H1 (cell line): Measurements from ENCODE around the gene PC. TPM values are rescaled to one million over a fixed set of nuclear protein-coding genes. Genes with fewer than 3 reads are reported as not detected.

Source experiments
- CTCF ChIA-PET: fragments of 300-600 bp; sonication (Branson Sonifier 250); formaldehyde crosslinking; loops from one replicate; lab custom pipeline; 2021; ENCODE audit not compliant: partially characterized antibody; lab: Charles Lee
- POLR2A ChIA-PET: fragments of 300-600 bp; sonication (Branson Sonifier 250); formaldehyde crosslinking; loops from one replicate; lab custom pipeline; 2021; ENCODE audit warnings: inconsistent platforms; ENCODE audit not compliant: partially characterized antibody; lab: Charles Lee
- DNase-seq, 2 experiments: peaks; one replicate each; pipeline versions ENCODE4 v3.0.0 to v3.0.0-alpha.2; 2010 to 2022; ENCODE audit warnings: low spot score in 2 of 2, low read depth in 1 of 2, mixed read lengths in 1 of 2
- FAIRE-seq: peaks from 2 replicates; lab custom pipeline; 2011; peaks lifted over from hg19 to GRCh38; lab: Jason Lieb, UNC
- H2AFZ ChIP-seq: 2 replicates; pipeline ENCODE4 v1.8.1; 2012; ENCODE audit warnings: low read length, inconsistent platforms
- H2AK5ac ChIP-seq: 2 replicates; pipeline ENCODE4 v1.6.1; 2013; ENCODE audit warnings: low read depth, low read length
- H2BK120ac ChIP-seq: replicated peaks from 2 replicates; pipeline ENCODE3; 2013; ENCODE audit warnings: low read depth, low read length, inconsistent platforms
- H2BK12ac ChIP-seq: 2 replicates; pipeline ENCODE4 v1.6.1; 2013; ENCODE audit warnings: low read depth, low read length
- H2BK15ac ChIP-seq: 2 replicates; pipeline ENCODE4 v1.6.1; 2013; ENCODE audit warnings: low read length
- H2BK20ac ChIP-seq: 2 replicates; pipeline ENCODE4 v1.6.1; 2013; ENCODE audit warnings: low read length
- H2BK5ac ChIP-seq: 2 replicates; pipeline ENCODE4 v1.6.1; 2013; ENCODE audit warnings: low read depth, low read length
- H3K14ac ChIP-seq: 2 replicates; pipeline ENCODE4 v1.6.1; 2013; ENCODE audit warnings: inconsistent platforms; ENCODE audit not compliant: insufficient read length
- H3K18ac ChIP-seq: 2 replicates; pipeline ENCODE4 v1.6.1; 2013; ENCODE audit warnings: low read length; ENCODE audit errors: extremely low read depth
- H3K23ac ChIP-seq: 2 replicates; pipeline ENCODE4 v1.6.1; 2013; ENCODE audit warnings: inconsistent platforms; ENCODE audit not compliant: insufficient read length
- H3K23me2 ChIP-seq: 2 replicates; pipeline ENCODE4 v1.6.1; 2013; ENCODE audit warnings: low read depth, low read length
- H3K27ac ChIP-seq: 2 replicates; pipeline ENCODE4 v1.6.1; 2011; ENCODE audit warnings: low read depth, low read length, inconsistent platforms
- H3K27me3 ChIP-seq, 4 experiments: replicated peaks in 1 of 4; 1 replicate in 1 of 4; 2 replicates in 3 of 4; pipeline versions ENCODE4 v1.6.1 to v1.8.1; 2011 to 2013; ENCODE audit warnings: low read length in 3 of 4, mild to moderate bottlenecking in 3 of 4, inconsistent platforms in 2 of 4, mixed read lengths in 2 of 4, moderate library complexity in 1 of 4; ENCODE audit not compliant: control insufficient read depth in 3 of 4, insufficient read depth in 3 of 4; ENCODE audit errors: extremely low read depth in 1 of 4
- H3K36me3 ChIP-seq, 4 experiments: 2 replicates each; pipeline versions ENCODE4 v1.6.1 to v1.8.1; 2011 to 2013; ENCODE audit warnings: mild to moderate bottlenecking in 4 of 4, low read length in 3 of 4, moderate library complexity in 2 of 4, control low read depth in 1 of 4, inconsistent platforms in 1 of 4; ENCODE audit not compliant: insufficient read depth in 4 of 4, control insufficient read depth in 2 of 4
- H3K4ac ChIP-seq: replicated peaks from 2 replicates; pipeline ENCODE3; 2013; ENCODE audit warnings: low read length, low read depth, mixed read lengths, inconsistent platforms; ENCODE audit not compliant: insufficient read length
- H3K4me1 ChIP-seq, 4 experiments: replicated peaks in 1 of 4; 1 replicate in 1 of 4; 2 replicates in 3 of 4; pipeline versions ENCODE4 v1.6.1 to v1.8.1; 2011 to 2013; ENCODE audit warnings: low read length in 3 of 4, inconsistent platforms in 2 of 4, mixed read lengths in 1 of 4; ENCODE audit not compliant: insufficient read depth in 4 of 4, control insufficient read depth in 3 of 4
- H3K4me2 ChIP-seq, 2 experiments: 2 replicates each; pipeline versions ENCODE4 v1.6.1 to v1.8.1; 2011 to 2013; ENCODE audit warnings: low read depth in 2 of 2, low read length in 2 of 2, control low read depth in 1 of 2, inconsistent platforms in 1 of 2, mild to moderate bottlenecking in 1 of 2; ENCODE audit not compliant: insufficient read depth in 1 of 2
- H3K4me3 ChIP-seq, 4 experiments: fragments of 200-600, 300-600 bp in 1 of 4; sonication (generic), shearing (Covaris generic), sonication (Bioruptor Twin) in 1 of 4; 2 replicates each; pipeline versions ENCODE4 v1.5.1 to v1.8.1; 2011 to 2016; ENCODE audit warnings: low read length in 4 of 4, low read depth in 3 of 4, control low read depth in 2 of 4, inconsistent platforms in 2 of 4, mild to moderate bottlenecking in 2 of 4, mixed read lengths in 1 of 4, moderate library complexity in 1 of 4; ENCODE audit not compliant: insufficient read depth in 2 of 4; ENCODE audit errors: extremely low read depth in 1 of 4
- H3K56ac ChIP-seq: replicated peaks from 2 replicates; pipeline ENCODE3; 2013; ENCODE audit warnings: low read depth, mild to moderate bottlenecking, mixed read lengths, low read length, inconsistent platforms; ENCODE audit not compliant: insufficient read length
- H3K79me1 ChIP-seq: 2 replicates; pipeline ENCODE4 v1.6.1; 2013; ENCODE audit warnings: low read depth, low read length, control low read depth
- H3K79me2 ChIP-seq, 2 experiments: 2 replicates each; pipeline versions ENCODE4 v1.6.1 to v1.8.1; 2012 to 2013; ENCODE audit warnings: low read length in 2 of 2, mild to moderate bottlenecking in 2 of 2, inconsistent platforms in 1 of 2; ENCODE audit not compliant: insufficient read depth in 2 of 2, control insufficient read depth in 1 of 2
- H3K9ac ChIP-seq, 4 experiments: replicated peaks in 1 of 4; 1 replicate in 1 of 4; 2 replicates in 3 of 4; pipeline versions ENCODE4 v1.6.1 to v1.8.1; 2011 to 2013; ENCODE audit warnings: low read depth in 3 of 4, low read length in 3 of 4, control low read depth in 2 of 4, mild to moderate bottlenecking in 2 of 4, moderate library complexity in 2 of 4, inconsistent platforms in 1 of 4; ENCODE audit errors: extremely low read depth in 1 of 4
- H3K9me3 ChIP-seq, 2 experiments: 2 replicates each; pipeline versions ENCODE4 v1.6.1 to v1.8.1; 2012 to 2013; ENCODE audit warnings: mild to moderate bottlenecking in 2 of 2, moderate library complexity in 2 of 2, control low read depth in 1 of 2, inconsistent platforms in 1 of 2, low read depth in 1 of 2, low read length in 1 of 2, mixed read lengths in 1 of 2; ENCODE audit not compliant: insufficient read depth in 2 of 2
- H4K20me1 ChIP-seq, 2 experiments: replicated peaks in 1 of 2; 2 replicates each; pipeline versions ENCODE3 to v1.8.1; 2011 to 2013; ENCODE audit warnings: inconsistent platforms in 2 of 2, low read length in 2 of 2, mild to moderate bottlenecking in 1 of 2; ENCODE audit not compliant: insufficient read depth in 2 of 2, control insufficient read depth in 1 of 2
- H4K5ac ChIP-seq: 2 replicates; pipeline ENCODE4 v1.6.1; 2013; ENCODE audit warnings: low read length, low read depth, mixed read lengths, inconsistent platforms; ENCODE audit not compliant: insufficient read length
- H4K8ac ChIP-seq: 2 replicates; pipeline ENCODE4 v1.8.0; 2013; ENCODE audit warnings: mild to moderate bottlenecking, moderate library complexity, low read length, inconsistent platforms; ENCODE audit not compliant: insufficient read depth; ENCODE audit errors: extremely low read depth
- H4K91ac ChIP-seq: replicated peaks from 2 replicates; pipeline ENCODE3; 2013; ENCODE audit warnings: low read length, mixed read lengths, inconsistent platforms; ENCODE audit not compliant: insufficient read length
- CBX8 ChIP-seq: fragments of 300-800, 300-1000 bp; sonication (generic); IDR thresholded peaks from 2 replicates; pipeline ENCODE4 v1.7.1; 2016; ENCODE audit warnings: low read depth, low read length, borderline replicate concordance
- JUN ChIP-seq: IDR thresholded peaks from 2 replicates; pipeline ENCODE4 v1.6.1; 2011; ENCODE audit warnings: low read depth, mild to moderate bottlenecking, improper control_type of control experiment, low read length
- MAFK ChIP-seq: IDR thresholded peaks from 2 replicates; pipeline ENCODE4 v1.6.1; 2012; ENCODE audit warnings: low read depth, mild to moderate bottlenecking, improper control_type of control experiment, low read length
- SRF ChIP-seq: IDR thresholded peaks from 2 replicates; pipeline ENCODE4 v1.6.1; 2011; ENCODE audit warnings: mild to moderate bottlenecking, low read depth, low read length, moderate library complexity
- TAF7 ChIP-seq: optimal IDR thresholded peaks from 2 replicates; pipeline ENCODE3; 2011; ENCODE audit warnings: low read depth, mild to moderate bottlenecking, inconsistent platforms, low read length, moderate library complexity, borderline replicate concordance
- TBP ChIP-seq: IDR thresholded peaks from 2 replicates; pipeline ENCODE4 v1.6.1; 2011; ENCODE audit warnings: low read depth, low read length, improper control_type of control experiment
- WGBS, 2 experiments: shearing (Covaris generic) in 1 of 2; methylation state at CpG; one replicate each; pipeline versions ENCODE4 v1.1.6 to v1.1.7; 2013 to 2015; ENCODE audit warnings: low lambda C conversion rate in 2 of 2, mixed read lengths in 2 of 2, inconsistent platforms in 1 of 2, low coverage in 1 of 2, missing lambda C conversion rate in 1 of 2; ENCODE audit not compliant: insufficient replicate concordance in 2 of 2, insufficient coverage in 1 of 2, insufficient read length in 1 of 2; ENCODE audit errors: extremely low coverage in 1 of 2, missing lambda C conversion rate in 1 of 2; 5-methylcytosine and 5-hydroxymethylcytosine counted together
- polyA plus RNA-seq, 7 experiments: library from polyadenylated mRNA; depleted of rRNA in 3 of 7; stranded (reverse) in 5 of 7; unstranded in 2 of 7; fragments of >200 nt in 5 of 7; fragments of 200-250 nt in 2 of 7; gene quantifications; 1 replicate in 5 of 7; 2 replicates in 1 of 7; 4 replicates in 1 of 7; pipeline versions ENCODE4 v1.2.1 to v1.2.3, GENCODE V29; 2011 to 2013; ENCODE audit warnings: missing spikeins in 2 of 7, mixed read lengths in 2 of 7
- total RNA-seq: library from RNA; stranded (reverse); fragmentation: NEBNext Ultra II Directional; extraction: Animal tissue kit (Norgen Biotek cat#: 25700); gene quantifications from 2 replicates; pipeline ENCODE4 v1.2.1, GENCODE V29; 2021
- TF ChIP-seq, protein P1 (sequence below): IDR thresholded peaks from 2 replicates; pipeline ENCODE4 v1.6.1; 2011; ENCODE audit warnings: low read length, improper control_type of control experiment
- TF ChIP-seq, protein P2 (sequence below), 3 experiments: IDR thresholded peaks; 1 replicate in 2 of 3; 2 replicates in 1 of 3; pipeline versions ENCODE4 v1.5.1 to v1.6.1; 2011; ENCODE audit warnings: low read length in 3 of 3, mild to moderate bottlenecking in 3 of 3, inconsistent platforms in 2 of 3, low read depth in 1 of 3, moderate library complexity in 1 of 3; ENCODE audit not compliant: insufficient read depth in 1 of 3; ENCODE audit errors: control extremely low read depth in 1 of 3

The PC gene
- total and polyA plus RNA-seq, 2 of the 8 experiments (the other 6 are each of a cell fraction or from before 2014, with no cell fraction given): 11.5 to 27.5 TPM

DNA sequence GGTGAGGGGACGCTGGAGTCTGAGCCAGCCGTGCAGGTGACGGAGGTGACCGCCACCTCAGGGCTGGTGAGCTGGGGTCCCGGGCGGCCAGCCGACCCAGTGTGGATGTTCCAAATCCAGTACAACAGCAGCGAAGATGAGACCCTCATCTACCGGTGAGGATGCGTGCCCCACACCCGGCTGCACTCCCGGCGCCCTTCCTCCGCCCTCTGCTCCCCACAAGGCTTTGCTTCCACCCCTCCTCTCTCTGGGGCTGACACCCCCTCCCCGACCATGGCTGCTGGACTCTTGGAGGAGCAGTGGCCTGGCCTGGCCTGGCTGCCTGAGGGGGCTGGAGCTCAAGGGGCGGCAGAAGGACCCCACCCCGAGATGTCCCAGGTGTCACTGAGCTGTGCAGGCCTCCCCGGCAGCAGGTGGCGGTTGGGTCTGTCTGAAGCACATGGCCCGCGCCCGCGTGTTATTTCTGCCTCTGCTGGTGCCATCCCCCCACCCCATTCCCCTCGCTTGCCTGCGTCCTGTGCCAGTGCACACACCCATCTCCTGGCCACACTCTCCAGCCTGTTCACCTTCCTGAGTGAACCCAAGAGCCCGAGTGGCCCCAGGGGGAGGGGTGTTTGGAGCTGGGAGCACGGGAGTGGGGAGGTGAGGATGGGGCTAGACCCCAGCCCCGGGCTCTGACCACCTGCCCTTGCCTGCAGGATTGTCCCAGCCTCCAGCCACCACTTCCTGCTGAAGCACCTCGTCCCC is 99.1 kb downstream of the PC start:
- FAIRE-seq (no peak), DNase-seq (no peak)
- Histone ChIP-seq H3K4me2 (no peak overlapping the region), H3K79me1 (no peaks in the 10 kb centered on the region), H3K4ac (no peak overlapping the region), H2AK5ac (no peak overlapping the region), H3K23me2 (peaks cover 8% of the 10 kb centered on the region), H3K23ac (no peak overlapping the region), H3K9ac (no peak overlapping the region), H3K4me1 (peaks cover 5 to 20% (median 9%) of the 10 kb centered on the region in 4 experiments), H2BK20ac (no peak overlapping the region), H3K27me3 (no peaks in the 10 kb centered on the region), H3K4me3 (no peak overlapping the region), H2BK15ac (no peak overlapping the region), H4K91ac (no peak overlapping the region), H3K79me2 (no peaks in the 10 kb centered on the region), H2BK12ac (no peak overlapping the region), H4K8ac (no peak overlapping the region; the same call in 1 of the 2 replicates), H3K36me3 (peaks cover 0 to 18% (median 1%) of the 10 kb centered on the region in 4 experiments; a peak in 4 of 8 replicates), H2BK5ac (no peak overlapping the region), H3K56ac (no peak overlapping the region), H2AFZ (no peak overlapping the region), H3K14ac (no peak overlapping the region), H3K9me3 (no peaks in the 10 kb centered on the region), H4K5ac (no peak overlapping the region), H4K20me1 (peaks cover 2 to 4% of the 10 kb centered on the region in 2 experiments), H3K27ac (no peak overlapping the region; the same call in 1 of the 2 replicates), H2BK120ac (no peak overlapping the region), H3K18ac (no peak overlapping the region)
- CTCF ChIA-PET: interaction anchor here (1.6 to 2.0 kb wide), 3 partner anchors 8 to 117 kb away, joined by 4 to 9 read pairs (median 6); partner anchors contain the start of gene C11orf86
- WGBS, 2 experiments: 93% methylated on average over 28 of the region's 29 CpGs; no CpG with 5 or more reads in 1 of the 2 experiments
- POLR2A ChIA-PET: interaction anchor here (1.4 to 2.3 kb wide), 2 partner anchors 10 to 16 kb away, joined by 5 to 18 read pairs; partner anchors contain the start of gene RCE1
- TF ChIP-seq TAF7 (no peak), CBX8 (no peak), MAFK (no peak), TBP (no peak), JUN (no peak), SRF (no peak)
- TF ChIP-seq, protein P1, sequence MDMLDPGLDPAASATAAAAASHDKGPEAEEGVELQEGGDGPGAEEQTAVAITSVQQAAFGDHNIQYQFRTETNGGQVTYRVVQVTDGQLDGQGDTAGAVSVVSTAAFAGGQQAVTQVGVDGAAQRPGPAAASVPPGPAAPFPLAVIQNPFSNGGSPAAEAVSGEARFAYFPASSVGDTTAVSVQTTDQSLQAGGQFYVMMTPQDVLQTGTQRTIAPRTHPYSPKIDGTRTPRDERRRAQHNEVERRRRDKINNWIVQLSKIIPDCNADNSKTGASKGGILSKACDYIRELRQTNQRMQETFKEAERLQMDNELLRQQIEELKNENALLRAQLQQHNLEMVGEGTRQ: no peak
- TF ChIP-seq, protein P2, sequence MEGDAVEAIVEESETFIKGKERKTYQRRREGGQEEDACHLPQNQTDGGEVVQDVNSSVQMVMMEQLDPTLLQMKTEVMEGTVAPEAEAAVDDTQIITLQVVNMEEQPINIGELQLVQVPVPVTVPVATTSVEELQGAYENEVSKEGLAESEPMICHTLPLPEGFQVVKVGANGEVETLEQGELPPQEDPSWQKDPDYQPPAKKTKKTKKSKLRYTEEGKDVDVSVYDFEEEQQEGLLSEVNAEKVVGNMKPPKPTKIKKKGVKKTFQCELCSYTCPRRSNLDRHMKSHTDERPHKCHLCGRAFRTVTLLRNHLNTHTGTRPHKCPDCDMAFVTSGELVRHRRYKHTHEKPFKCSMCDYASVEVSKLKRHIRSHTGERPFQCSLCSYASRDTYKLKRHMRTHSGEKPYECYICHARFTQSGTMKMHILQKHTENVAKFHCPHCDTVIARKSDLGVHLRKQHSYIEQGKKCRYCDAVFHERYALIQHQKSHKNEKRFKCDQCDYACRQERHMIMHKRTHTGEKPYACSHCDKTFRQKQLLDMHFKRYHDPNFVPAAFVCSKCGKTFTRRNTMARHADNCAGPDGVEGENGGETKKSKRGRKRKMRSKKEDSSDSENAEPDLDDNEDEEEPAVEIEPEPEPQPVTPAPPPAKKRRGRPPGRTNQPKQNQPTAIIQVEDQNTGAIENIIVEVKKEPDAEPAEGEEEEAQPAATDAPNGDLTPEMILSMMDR (IDR thresholded peaks at IDR 0.05; ENCODE audit: control extremely low read depth in 1 of 3, insufficient read depth in 1 of 3, low read depth in 1 of 3, low read length in 3 of 3): no peak
